Thymus (tissue), 11 donors: Measurements from ENCODE around the gene HSD17B2. TPM values are rescaled to one million over a fixed set of nuclear protein-coding genes. Genes with fewer than 3 reads are reported as not detected.
A peak's percentile ranks its signal among the peaks of the same experiment; 100 is the strongest.

Experiments
- DNase-seq, 9 donors: peaks; one replicate each; pipeline ENCODE4 v3.0.0-alpha.2; 2013; ENCODE audit warnings: low spot score in 9 of 9, low read depth in 6 of 9, missing footprints in 1 of 9
- H3K27ac ChIP-seq, 2 donors: one replicate each; pipeline ENCODE4 v1.5.1; 2013; ENCODE audit warnings: control low read depth in 1 of 2, low read depth in 1 of 2, low read length in 1 of 2, mild to moderate bottlenecking in 1 of 2, moderate library complexity in 1 of 2
- H3K27me3 ChIP-seq, 2 donors: one replicate each; pipeline ENCODE4 v1.5.1; 2013; ENCODE audit warnings: low read length in 1 of 2; ENCODE audit not compliant: control insufficient read depth in 2 of 2, insufficient read depth in 1 of 2
- H3K36me3 ChIP-seq, 2 donors: one replicate each; pipeline ENCODE4 v1.5.1; 2013; ENCODE audit warnings: low read length in 1 of 2, mild to moderate bottlenecking in 1 of 2, moderate library complexity in 1 of 2; ENCODE audit not compliant: control insufficient read depth in 2 of 2, insufficient read depth in 2 of 2
- H3K4me1 ChIP-seq, 2 donors: one replicate each; pipeline ENCODE4 v1.5.1; 2013; ENCODE audit warnings: low read length in 2 of 2; ENCODE audit not compliant: control insufficient read depth in 2 of 2, insufficient read depth in 2 of 2
- H3K4me3 ChIP-seq, 2 donors: one replicate each; pipeline ENCODE4 v1.5.1; 2013; ENCODE audit warnings: low read length in 2 of 2, control low read depth in 1 of 2, mild to moderate bottlenecking in 1 of 2
- H3K9me3 ChIP-seq, 2 donors: one replicate each; pipeline ENCODE4 v1.5.1; 2013; ENCODE audit warnings: low read length in 1 of 2, mild to moderate bottlenecking in 1 of 2; ENCODE audit not compliant: control insufficient read depth in 2 of 2, insufficient read depth in 1 of 2
- WGBS: extraction: QIAGEN DNeasy Blood & Tissue Kit; methylation state at CpG from one replicate; pipeline ENCODE4 v1.1.7; 2013; 5-methylcytosine and 5-hydroxymethylcytosine counted together
- polyA plus RNA-seq: library from polyadenylated mRNA; stranded (reverse); fragments of 200-250 nt; gene quantifications from one replicate; pipeline ENCODE4 v1.2.3, GENCODE V29; 2013
- total RNA-seq: library from RNA; stranded (reverse); fragments of 120-200 nt; gene quantifications from one replicate; pipeline ENCODE4 v1.2.4, GENCODE V29; 2013
- donor health status: healthy.

HSD17B2 gene
- total and polyA plus RNA-seq, 2 donors, result 0.19 to 2.9 TPM

DNA sequence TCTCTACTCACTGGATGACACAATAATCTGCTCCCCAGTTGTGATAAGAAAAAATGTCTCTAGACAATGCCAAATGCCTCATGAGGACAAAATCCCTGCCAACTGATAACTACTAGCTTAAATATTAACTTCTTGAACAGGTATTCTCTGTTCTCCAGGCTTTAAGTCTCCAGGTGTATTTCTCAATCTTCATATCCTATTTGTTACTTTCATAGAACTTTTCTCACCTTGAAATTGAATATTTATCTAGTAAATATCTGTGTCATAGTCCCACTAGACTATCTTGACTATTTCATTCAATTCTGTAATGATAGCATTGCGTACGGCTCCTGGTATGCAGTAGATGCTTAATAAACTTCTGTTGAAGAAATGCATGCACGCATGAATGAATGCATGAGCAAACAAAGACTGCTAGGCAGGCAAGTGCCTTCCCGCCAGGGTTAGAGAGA, 15.9 kb downstream of the HSD17B2 start:
- DNase-seq, result no peak
- no peak overlapping the region for H3K27ac ChIP-seq
- no peaks in the 10 kb centered on the region for H3K4me1 ChIP-seq
- peaks cover 0 to 2% of the 10 kb centered on the region in 2 donors for H3K27me3 ChIP-seq
- no peaks in the 10 kb centered on the region for H3K9me3 ChIP-seq
- no peak overlapping the region for H3K4me3 ChIP-seq
- 97% methylated on average over 4 of the region's 4 CpGs for WGBS
- no peaks in the 10 kb centered on the region for H3K36me3 ChIP-seq

DNA sequence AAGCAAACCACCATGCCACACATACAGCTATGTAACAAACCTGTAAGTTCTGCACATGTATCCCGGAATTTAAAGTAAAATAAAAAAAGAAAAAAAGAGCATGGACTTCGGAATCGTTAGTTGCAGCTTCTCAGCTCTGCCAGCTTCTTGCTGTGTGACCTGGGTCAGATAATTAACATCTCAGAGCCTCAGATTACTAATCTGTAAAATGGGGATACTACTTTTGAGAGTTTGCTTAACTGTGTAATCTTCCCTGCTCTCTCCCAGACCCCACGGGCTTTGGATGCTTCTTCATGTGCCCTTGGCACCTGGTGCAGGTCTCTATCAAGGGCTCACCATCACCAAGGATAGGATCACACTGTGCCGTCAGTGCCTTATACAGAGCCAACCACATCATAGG, 16.6 kb downstream of the HSD17B2 start:
- Histone ChIP-seq H3K36me3 (no peaks in the 10 kb centered on the region), H3K4me3 (no peak overlapping the region), H3K4me1 (no peaks in the 10 kb centered on the region), H3K9me3 (no peaks in the 10 kb centered on the region), H3K27me3 (no peaks in the 10 kb centered on the region), H3K27ac (no peak overlapping the region)
- 91% methylated on average over 5 of the region's 5 CpGs for WGBS
- no peak for DNase-seq

DNA sequence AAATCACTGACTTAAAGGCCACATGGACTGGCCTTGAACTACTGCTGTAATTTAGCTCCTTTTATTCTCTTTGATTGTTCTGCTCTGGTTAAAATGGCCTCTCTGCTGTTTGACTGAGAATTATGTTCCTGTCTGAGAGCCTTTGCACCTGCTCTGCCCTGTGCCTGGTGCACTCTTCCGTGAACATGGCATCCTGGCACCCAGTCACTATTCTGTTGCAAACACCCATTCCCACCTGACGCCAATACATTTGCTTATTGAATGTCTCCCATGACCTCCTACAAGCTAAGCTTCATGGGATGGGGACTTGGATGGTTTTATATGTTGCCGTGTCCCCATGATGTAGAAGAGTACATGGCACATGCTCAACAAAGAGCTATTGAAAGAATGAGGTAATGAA, 20.1 kb downstream of the HSD17B2 start:
- whole genome bisulfite sequencing, result 97% methylated on average over 3 of the region's 3 CpGs
- DNase-seq, result no peak
- H3K9me3 ChIP-seq, result no peaks in the 10 kb centered on the region
- no peaks in the 10 kb centered on the region for H3K4me1 ChIP-seq
- H3K4me3 ChIP-seq, result no peak overlapping the region
- H3K27ac ChIP-seq, result no peak overlapping the region
- no peaks in the 10 kb centered on the region for H3K36me3 ChIP-seq
- no peaks in the 10 kb centered on the region for H3K27me3 ChIP-seq

DNA sequence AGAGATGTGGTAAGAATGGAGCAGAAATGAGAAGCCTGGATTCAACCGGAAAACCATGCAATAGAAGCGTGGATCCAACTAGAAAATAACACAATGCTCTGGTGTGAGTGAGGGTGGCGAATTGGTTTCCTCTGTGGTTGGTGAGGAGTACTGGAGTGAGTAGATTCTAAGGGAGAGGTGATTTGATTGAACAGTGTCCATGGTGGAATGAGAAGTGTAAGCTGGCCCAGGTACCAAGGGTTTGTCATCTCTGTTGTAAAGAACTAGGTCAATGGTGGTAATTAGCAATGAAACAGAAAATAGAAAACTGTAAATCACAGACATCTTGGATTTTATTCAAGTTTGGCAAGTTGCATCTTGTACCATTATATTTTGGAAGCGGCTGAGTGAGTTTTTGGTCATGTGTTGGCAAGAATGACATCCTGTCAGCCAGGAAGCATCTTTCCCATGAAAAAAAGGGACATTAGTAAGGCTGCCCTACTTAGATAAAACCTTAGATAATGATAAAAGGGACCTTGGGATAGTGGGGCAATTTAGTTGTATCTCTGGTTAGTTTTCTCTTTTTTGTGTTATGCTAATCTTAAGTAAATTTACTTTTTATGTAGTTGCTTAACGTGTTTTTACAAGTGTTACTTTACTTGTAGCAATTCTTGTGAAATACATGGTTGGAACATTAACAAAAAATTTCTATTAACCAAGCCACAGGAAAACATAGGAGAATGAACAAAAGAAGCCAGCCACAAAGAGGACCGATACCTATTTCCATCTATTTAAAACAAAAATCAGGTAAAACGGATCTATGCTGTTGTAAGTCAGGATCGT, 20.9 kb downstream of the HSD17B2 start:
- 89% methylated on average over 8 of the region's 8 CpGs for WGBS
- Histone ChIP-seq H3K36me3 (no peaks in the 10 kb centered on the region), H3K9me3 (no peaks in the 10 kb centered on the region), H3K4me1 (no peaks in the 10 kb centered on the region), H3K27ac (no peak overlapping the region), H3K4me3 (no peak overlapping the region), H3K27me3 (no peaks in the 10 kb centered on the region)
- DNase-seq, result no peak

DNA sequence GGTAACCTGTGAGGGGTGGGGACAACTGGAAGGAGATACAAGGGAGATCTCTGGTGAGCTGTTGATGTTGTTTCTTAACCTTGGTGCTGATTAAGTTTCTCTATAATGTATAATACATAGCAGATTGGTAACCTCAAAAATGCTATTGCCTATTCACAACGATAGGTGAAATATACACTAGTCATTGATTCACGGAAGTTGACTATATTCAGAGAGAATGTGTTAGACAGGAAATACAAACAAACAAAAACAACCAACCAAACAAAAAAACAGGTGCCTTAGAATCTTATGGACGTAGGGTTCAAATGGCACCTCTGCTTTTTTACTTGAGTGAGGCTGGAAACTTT, 21.5 kb downstream of the HSD17B2 start:
- Histone ChIP-seq H3K4me3 (no peak overlapping the region), H3K36me3 (no peaks in the 10 kb centered on the region), H3K27me3 (no peaks in the 10 kb centered on the region), H3K9me3 (no peaks in the 10 kb centered on the region), H3K4me1 (no peaks in the 10 kb centered on the region), H3K27ac (no peak overlapping the region)
- no peak for DNase-seq
- 89% methylated on average over 3 of the region's 3 CpGs for WGBS

DNA sequence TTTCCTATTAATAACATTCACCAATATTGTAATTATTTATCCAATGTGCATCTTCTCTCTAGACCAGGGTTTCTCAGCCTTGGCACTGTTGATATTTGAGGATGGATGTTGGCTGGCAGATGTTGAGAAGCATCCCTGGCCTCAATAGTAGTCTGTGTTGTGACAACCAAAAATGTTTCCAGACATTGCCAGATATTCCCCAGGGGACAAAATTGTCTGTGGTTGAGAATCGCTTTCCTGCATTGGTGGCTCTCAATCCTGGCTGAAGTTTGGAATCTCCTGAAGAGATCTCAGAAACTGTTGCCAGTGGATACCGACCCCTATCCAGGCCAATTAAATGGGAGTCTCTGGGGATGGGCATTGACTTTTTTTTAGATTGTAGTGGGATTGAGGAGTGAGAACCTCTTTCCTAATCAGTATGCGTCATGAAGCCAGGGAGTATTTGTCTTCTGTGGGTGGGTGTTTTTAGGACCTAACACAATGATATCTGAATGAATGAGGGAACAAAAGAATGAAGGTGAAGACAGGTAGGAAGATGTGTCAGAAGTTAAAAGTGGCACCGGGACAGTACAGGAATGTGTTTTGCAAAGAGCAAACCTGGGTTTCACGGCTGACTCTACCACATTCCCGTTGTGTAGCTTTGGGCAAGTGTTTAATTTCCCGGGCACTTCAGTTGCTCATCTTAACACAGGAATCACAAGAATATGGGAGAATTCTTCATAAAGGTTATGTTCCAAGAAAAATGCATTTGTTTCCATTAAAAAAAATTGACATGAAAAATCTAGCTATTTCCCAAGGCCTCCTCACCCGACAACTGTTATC, 24.3 kb downstream of the HSD17B2 start:
- no peaks in the 10 kb centered on the region for H3K27me3 ChIP-seq

DNA sequence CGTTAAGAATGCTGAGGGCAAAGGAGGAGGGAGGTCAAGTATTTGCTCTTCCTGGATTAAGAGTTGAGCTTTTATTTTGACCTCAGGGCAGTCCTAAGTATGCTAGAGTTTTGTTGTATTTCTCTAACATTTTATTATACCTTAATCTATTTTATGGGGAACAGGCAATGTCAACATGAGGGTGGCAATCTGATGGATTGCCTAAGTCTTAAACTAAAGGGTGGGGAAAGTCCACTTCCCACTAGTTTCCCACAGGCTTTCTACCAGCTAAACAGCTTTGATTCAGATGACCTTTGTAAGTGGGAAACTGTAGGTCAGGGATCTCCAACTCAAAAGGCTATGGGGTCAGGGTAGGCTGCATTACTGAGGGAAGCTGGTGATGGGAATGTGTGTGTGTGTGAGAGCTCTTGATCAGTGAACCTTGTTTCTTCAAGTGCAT, 24.9 kb downstream of the HSD17B2 start:
- Histone ChIP-seq H3K4me3 (no peak overlapping the region), H3K9me3 (no peaks in the 10 kb centered on the region), H3K27me3 (no peaks in the 10 kb centered on the region), H3K36me3 (no peaks in the 10 kb centered on the region), H3K4me1 (no peaks in the 10 kb centered on the region), H3K27ac (no peak overlapping the region)
- 98% methylated on average over 1 of the region's 1 CpG for WGBS
- DNase-seq, result no peak

More for the DNA sequence above, 24.3 kb downstream of the HSD17B2 start:
- 97% methylated on average over 8 of the region's 8 CpGs for WGBS
- no peak overlapping the region for H3K27ac ChIP-seq
- no peaks in the 10 kb centered on the region for H3K9me3 ChIP-seq
- H3K4me1 ChIP-seq, result no peaks in the 10 kb centered on the region
- DNase-seq, result no peak
- H3K36me3 ChIP-seq, result no peaks in the 10 kb centered on the region
- H3K4me3 ChIP-seq, result no peak overlapping the region

DNA sequence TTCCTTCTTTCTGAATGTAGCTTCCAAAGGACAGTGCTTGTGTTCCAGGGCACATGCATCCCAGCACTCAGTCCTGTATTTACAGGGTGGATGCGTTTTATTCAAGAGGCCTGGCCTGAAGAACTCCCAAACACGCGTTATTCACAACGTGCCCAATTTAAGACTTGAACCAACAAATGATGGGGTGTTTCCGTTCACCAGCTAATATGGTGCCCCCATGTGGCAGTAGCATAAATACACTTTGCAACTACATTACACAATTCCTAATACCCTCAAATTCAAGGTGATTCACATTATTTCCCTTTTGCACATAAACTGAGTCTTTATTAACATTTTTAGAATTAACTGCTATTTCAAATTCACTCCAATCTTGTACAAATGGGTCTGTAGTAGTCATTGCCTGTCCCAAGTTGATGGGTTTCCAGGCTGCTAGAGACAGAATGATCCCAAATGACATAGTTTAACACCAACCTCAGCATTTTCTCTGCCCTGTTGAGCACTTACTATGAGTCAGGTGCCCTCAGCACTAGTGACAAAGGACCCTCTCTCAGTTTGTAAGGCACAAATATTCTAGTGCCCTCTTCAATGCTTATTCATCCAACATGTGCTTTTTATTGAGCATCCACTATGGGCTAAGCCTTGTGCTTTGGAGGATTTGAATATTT, 26.9 kb downstream of the HSD17B2 start:
- H3K4me3 ChIP-seq, result no peak overlapping the region
- H3K36me3 ChIP-seq, result no peaks in the 10 kb centered on the region
- no peaks in the 10 kb centered on the region for H3K27me3 ChIP-seq
- peak in 6 of 9 donors; percentile 8 to 23 (median 10) for DNase-seq
- H3K9me3 ChIP-seq, result no peaks in the 10 kb centered on the region
- no peaks in the 10 kb centered on the region for H3K4me1 ChIP-seq
- H3K27ac ChIP-seq, result no peak overlapping the region
- WGBS, result 57% methylated on average over 5 of the region's 5 CpGs

DNA sequence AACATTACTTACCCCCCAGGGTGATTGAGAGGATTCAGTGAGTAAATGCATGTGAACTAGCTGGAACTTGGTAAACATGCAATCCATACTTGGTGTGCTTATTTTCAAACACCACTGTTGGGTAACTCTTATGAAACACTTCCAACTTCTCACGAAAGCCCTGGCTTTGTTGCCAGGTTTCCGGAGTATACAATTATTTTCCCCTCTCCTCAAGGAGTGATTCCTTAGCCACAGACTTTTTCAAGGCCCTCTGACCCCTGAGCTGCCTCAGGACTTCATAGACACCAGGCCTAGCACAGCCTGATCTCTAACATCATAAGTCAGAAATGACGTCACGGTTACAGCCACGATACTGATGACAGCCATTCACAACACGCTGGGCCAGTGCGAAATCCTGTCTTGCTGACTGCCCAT, 27.6 kb downstream of the HSD17B2 start:
- Histone ChIP-seq H3K27ac (no peak overlapping the region), H3K36me3 (no peaks in the 10 kb centered on the region), H3K27me3 (no peaks in the 10 kb centered on the region), H3K9me3 (no peaks in the 10 kb centered on the region), H3K4me3 (no peak overlapping the region), H3K4me1 (no peaks in the 10 kb centered on the region)
- WGBS, result 99% methylated on average over 7 of the region's 7 CpGs
- DNase-seq, result no peak
